Measurements from ENCODE around the gene COMT. TPM values are rescaled to one million over a fixed set of nuclear protein-coding genes. Genes with fewer than 3 reads are reported as not detected.
"Not testable (repeated sequence)": the region's sequence is repeated elsewhere in the genome, so short reads cannot be mapped to it uniquely, and the experiment has no call there.

The COMT gene
- total RNA-seq, 5 donors from 2014 or later (not counting 1 experiment from before 2014, with no cell fraction given), result 30.6 to 53.1 (median 50.5) TPM

DNA sequence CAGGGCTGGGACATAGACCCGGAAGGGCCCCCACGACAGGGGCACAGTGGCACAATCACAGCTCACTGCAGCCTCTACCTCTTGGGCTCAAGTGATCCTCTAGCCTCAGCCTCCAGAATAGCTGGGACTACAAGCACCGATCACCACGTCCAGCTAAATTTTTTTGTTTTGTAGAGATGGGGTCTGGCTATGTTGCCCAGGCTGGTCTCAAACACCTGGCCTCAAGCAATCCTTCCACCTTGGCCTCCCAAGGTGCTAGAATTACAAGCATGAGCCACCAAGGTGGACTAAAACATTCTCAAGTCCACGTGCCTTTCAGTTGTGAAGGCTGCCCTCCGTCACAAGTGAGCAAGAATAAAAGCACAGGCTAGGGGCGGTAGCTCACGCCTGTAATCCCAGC is 10.1 kb upstream of the COMT start:
- DNase-seq (no peak), ATAC-seq (replicated peaks in 1 of 4) (no peak)
- Histone ChIP-seq H3K4me1 (ENCODE audit: control insufficient read depth in 1 of 2, extremely low read depth in 1 of 2, insufficient read depth in 2 of 2, low read length in 2 of 2) (no peaks in the 10 kb centered on the region), H3K27ac (ENCODE audit: low read length) (no peak overlapping the region), H3K4me3 (ENCODE audit: control insufficient read depth in 1 of 2, extremely low read depth in 1 of 2, low read length in 1 of 2) (no peak overlapping the region), H3K9me3 (no peaks in the 10 kb centered on the region), H3K27me3 (replicated peaks in 1 of 2; ENCODE audit: control insufficient read depth in 2 of 2, extremely low read depth in 1 of 2, insufficient read depth in 2 of 2, low read length in 1 of 2) (no peaks in the 10 kb centered on the region), H3K36me3 (ENCODE audit: control insufficient read depth in 2 of 2, extremely low read depth in 1 of 2, insufficient read depth in 1 of 2, low read length in 1 of 2) (peaks cover 0 to 4% of the 10 kb centered on the region in 2 donors)
- Mint-ChIP-seq H3K36me3 (peaks cover 18% of the 10 kb centered on the region), H3K4me3 (no peak overlapping the region), H3K4me1 (peaks cover 0 to 3% (median 2%) of the 10 kb centered on the region in 3 donors), H3K27me3 (no peaks in the 10 kb centered on the region), H3K9me3 (peaks cover 4 to 14% (median 12%) of the 10 kb centered on the region in 3 donors), H3K27ac (no peak overlapping the region)
- POLR2A ChIA-PET, result interaction anchor here in 1 of 2 donors (0.7 kb wide), 1 partner anchor 1017 kb away, joined by 13 read pairs; no protein-coding TSS in a partner anchor
- CTCF ChIA-PET, result no interaction called here
- WGBS (ENCODE audit: insufficient coverage), result 91% methylated on average over 5 of the region's 8 CpGs

DNA sequence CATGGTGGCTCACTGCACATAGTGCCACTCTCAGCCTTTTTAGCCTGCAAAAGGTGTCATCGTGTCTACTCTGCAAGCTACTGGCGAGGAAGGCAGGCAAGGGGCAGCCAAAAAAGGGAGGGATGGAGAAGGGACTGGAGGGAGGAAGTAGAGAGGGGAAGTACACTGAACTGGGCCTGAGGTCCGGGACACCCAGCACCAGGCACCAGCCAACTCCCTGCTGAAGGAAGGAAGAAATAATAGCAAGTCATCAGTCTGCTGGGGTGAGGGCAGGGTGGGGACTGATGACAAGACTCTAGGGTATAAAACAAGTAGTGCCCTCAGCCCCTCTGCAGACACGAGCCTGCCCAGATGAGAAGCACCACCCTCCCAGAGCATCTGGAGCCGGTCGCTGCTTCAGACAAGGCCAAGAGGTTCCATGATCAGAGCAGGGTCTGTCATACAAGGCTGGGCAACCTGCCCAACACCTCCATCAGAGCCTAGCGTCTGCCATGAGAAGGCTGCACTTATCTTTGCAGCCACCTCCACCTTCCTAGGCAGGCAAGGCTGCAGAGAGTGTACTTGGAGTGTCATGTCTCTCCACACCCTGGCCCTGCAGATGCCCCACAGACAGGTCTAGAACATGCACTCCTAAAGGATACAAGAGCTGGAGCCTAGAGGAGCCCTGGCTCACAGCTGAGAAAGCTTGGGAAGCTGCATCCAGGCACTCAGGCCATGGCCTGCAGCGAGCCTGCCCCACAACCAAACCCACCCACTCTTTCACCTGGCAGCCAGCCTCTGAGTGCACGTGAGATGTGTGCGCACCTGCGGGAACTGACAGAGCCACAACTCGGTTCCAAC is 9.0 kb upstream of the COMT start:
- 61% methylated on average over 7 of the region's 12 CpGs for WGBS (ENCODE audit: insufficient coverage)

DNA sequence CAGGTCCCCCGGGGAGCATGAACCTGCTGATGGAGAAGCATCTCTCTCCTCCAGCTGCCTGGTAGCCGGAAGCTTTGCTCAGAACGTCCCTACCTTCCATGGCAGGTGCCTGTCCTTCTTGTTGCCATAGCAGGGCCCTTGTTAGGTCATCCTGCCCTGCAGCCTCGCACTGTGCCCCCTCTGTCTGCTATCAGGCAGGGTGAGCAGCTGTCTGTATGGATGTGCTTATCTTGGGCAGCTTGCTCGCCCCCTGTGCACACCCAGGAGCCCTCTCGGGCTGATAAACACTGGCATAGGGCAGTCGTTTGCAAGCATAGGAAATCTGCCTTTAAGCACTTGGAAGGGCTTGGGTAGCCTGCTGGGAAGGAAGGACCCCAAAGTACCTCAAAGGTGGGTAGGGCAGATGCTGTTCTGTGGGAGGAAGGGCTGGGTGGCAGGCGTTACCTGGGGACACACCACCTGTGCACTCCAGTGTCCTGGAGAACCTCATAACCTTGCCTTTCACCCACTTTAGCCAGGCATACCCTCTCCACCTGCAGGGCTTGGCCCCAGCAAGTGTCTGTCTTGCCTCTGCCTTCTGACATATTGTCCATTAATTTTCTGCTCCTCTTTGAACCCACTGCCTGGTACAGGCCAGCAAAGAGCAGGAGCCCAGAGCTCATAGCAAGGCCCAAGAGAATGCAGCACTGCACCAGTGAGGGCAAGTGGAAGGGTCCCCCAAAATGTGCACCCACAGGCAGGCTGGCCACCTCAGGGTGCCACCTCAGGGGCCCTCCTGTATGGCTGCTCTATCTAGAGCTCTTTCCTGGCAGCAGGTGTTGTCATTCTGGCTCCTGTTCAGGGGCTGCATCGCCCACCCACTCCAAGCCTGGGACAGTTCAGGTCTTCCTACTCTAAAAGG is 8.0 kb upstream of the COMT start:
- Mint-ChIP-seq H3K9me3 (peaks cover 9 to 20% (median 17%) of the 10 kb centered on the region in 3 donors), H3K27ac (no peak overlapping the region), H3K4me1 (peaks cover 0 to 6% (median 3%) of the 10 kb centered on the region in 3 donors), H3K36me3 (peaks cover 31% of the 10 kb centered on the region), H3K4me3 (no peak overlapping the region), H3K27me3 (no peaks in the 10 kb centered on the region)
- 96% methylated on average over 4 of the region's 9 CpGs for WGBS (ENCODE audit: insufficient coverage)
- H3K4me3 ChIP-seq (ENCODE audit: control insufficient read depth in 1 of 2, extremely low read depth in 1 of 2, low read length in 1 of 2), result no peak overlapping the region
- no peaks in the 10 kb centered on the region for H3K27me3 ChIP-seq (replicated peaks in 1 of 2; ENCODE audit: control insufficient read depth in 2 of 2, extremely low read depth in 1 of 2, insufficient read depth in 2 of 2, low read length in 1 of 2)
- POLR2A ChIA-PET, result no interaction called here
- ATAC-seq (replicated peaks in 1 of 4) (no peak), DNase-seq (no peak)
- CTCF ChIA-PET, result no interaction called here
- H3K4me1 ChIP-seq (ENCODE audit: control insufficient read depth in 1 of 2, extremely low read depth in 1 of 2, insufficient read depth in 2 of 2, low read length in 2 of 2), result no peaks in the 10 kb centered on the region
- peaks cover 2 to 8% of the 10 kb centered on the region in 2 donors for H3K36me3 ChIP-seq (ENCODE audit: control insufficient read depth in 2 of 2, extremely low read depth in 1 of 2, insufficient read depth in 1 of 2, low read length in 1 of 2)
- H3K9me3 ChIP-seq, result no peaks in the 10 kb centered on the region
- H3K27ac ChIP-seq (ENCODE audit: low read length), result no peak overlapping the region

More for the DNA sequence above, 9.0 kb upstream of the COMT start:
- no peak overlapping the region for H3K4me3 Mint-ChIP-seq
- H3K9me3 Mint-ChIP-seq, result peaks cover 9 to 18% (median 17%) of the 10 kb centered on the region in 3 donors
- H3K36me3 Mint-ChIP-seq, result peaks cover 29% of the 10 kb centered on the region
- H3K36me3 ChIP-seq (ENCODE audit: control insufficient read depth in 2 of 2, extremely low read depth in 1 of 2, insufficient read depth in 1 of 2, low read length in 1 of 2), result peaks cover 2 to 8% of the 10 kb centered on the region in 2 donors
- no peak overlapping the region for H3K4me3 ChIP-seq (ENCODE audit: control insufficient read depth in 1 of 2, extremely low read depth in 1 of 2, low read length in 1 of 2)
- H3K4me1 Mint-ChIP-seq, result peaks cover 0 to 6% (median 3%) of the 10 kb centered on the region in 3 donors
- no peak overlapping the region for H3K27ac Mint-ChIP-seq
- no peaks in the 10 kb centered on the region for H3K27me3 Mint-ChIP-seq
- ChIA-PET POLR2A (no interaction called here), CTCF (interaction anchor here in 1 of 2 donors (0.6 kb wide), 1 partner anchor 16 kb away, joined by 3 read pairs; no protein-coding TSS in a partner anchor)
- DNase-seq (no peak), ATAC-seq (replicated peaks in 1 of 4) (no peak)
- no peak overlapping the region for H3K27ac ChIP-seq (ENCODE audit: low read length)
- H3K27me3 ChIP-seq (replicated peaks in 1 of 2; ENCODE audit: control insufficient read depth in 2 of 2, extremely low read depth in 1 of 2, insufficient read depth in 2 of 2, low read length in 1 of 2), result no peaks in the 10 kb centered on the region
- no peaks in the 10 kb centered on the region for H3K4me1 ChIP-seq (ENCODE audit: control insufficient read depth in 1 of 2, extremely low read depth in 1 of 2, insufficient read depth in 2 of 2, low read length in 2 of 2)
- no peaks in the 10 kb centered on the region for H3K9me3 ChIP-seq

DNA sequence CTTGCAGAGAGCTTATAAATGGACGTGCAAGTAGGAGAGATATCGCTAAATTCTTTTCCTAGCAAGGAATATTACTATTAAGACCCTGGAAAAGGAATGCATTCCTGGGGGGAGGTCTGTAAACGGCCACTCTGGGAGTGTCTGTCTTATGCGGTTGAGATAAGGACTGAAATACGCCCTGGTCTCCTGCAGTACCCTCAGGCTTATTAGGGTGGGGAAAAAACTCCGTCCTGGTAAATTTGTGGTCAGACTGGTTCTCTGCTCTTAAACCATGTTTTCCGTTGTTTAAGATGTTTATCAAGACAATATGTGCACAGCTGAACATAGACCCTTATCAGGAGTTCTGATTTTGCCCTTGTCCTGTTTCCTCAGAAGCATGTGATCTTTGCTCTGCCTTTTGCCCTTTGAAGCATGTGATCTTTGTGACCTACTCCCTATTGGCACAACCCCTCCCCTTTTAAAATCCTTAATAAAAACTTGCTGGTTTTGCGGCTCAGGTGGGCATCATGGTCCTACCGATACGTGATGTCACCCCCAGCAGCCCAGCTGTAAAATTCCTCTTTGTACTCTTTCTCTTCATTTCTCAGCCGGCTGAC is 6.4 kb upstream of the COMT start:
- H3K4me3 Mint-ChIP-seq; H3K27me3 ChIP-seq (replicated peaks in 1 of 2; ENCODE audit: control insufficient read depth in 2 of 2, extremely low read depth in 1 of 2, insufficient read depth in 2 of 2, low read length in 1 of 2); H3K4me1 ChIP-seq (ENCODE audit: control insufficient read depth in 1 of 2, extremely low read depth in 1 of 2, insufficient read depth in 2 of 2, low read length in 2 of 2); ATAC-seq (replicated peaks in 1 of 4); DNase-seq; CTCF ChIA-PET; H3K27ac Mint-ChIP-seq; H3K4me3 ChIP-seq (ENCODE audit: control insufficient read depth in 1 of 2, extremely low read depth in 1 of 2, low read length in 1 of 2); POLR2A ChIA-PET; H3K9me3 ChIP-seq; H3K27ac ChIP-seq (ENCODE audit: low read length); H3K36me3 ChIP-seq (ENCODE audit: control insufficient read depth in 2 of 2, extremely low read depth in 1 of 2, insufficient read depth in 1 of 2, low read length in 1 of 2); H3K27me3 Mint-ChIP-seq: not testable (repeated sequence)
- Mint-ChIP-seq H3K9me3 (peaks cover 9 to 20% (median 17%) of the 10 kb centered on the region in 3 donors), H3K4me1 (peaks cover 1 to 12% (median 6%) of the 10 kb centered on the region in 3 donors), H3K36me3 (peaks cover 31% of the 10 kb centered on the region)
- WGBS (ENCODE audit: insufficient coverage), result 95% methylated on average over 5 of the region's 11 CpGs

DNA sequence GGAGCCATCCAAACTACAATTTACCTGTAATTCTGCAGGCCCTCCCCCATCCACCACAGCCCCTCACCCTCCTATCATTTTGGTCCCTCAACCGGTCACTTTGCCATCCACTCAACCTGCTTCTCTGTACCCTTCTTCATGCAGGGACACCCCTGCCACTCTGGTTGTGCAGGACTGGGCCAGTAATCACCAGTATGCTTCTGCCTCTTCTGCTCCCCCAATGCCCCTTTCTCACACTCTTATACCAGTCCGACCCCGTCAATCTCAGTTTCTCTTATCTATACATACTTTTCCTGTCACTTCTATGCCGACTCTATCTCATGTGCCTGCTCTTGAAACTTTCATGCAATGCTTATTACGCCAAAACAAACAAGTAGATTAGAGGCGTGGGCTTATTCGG is 5.1 kb upstream of the COMT start:
- H3K27me3 Mint-ChIP-seq, result no peaks in the 10 kb centered on the region
- no peak overlapping the region for H3K4me3 Mint-ChIP-seq
- H3K27ac Mint-ChIP-seq, result no peak overlapping the region
- peaks cover 12 to 19% (median 16%) of the 10 kb centered on the region in 3 donors for H3K4me1 Mint-ChIP-seq
- H3K36me3 ChIP-seq (ENCODE audit: control insufficient read depth in 2 of 2, extremely low read depth in 1 of 2, insufficient read depth in 1 of 2, low read length in 1 of 2), result peaks cover 2 to 4% of the 10 kb centered on the region in 2 donors
- ATAC-seq (replicated peaks in 1 of 4) (no peak), DNase-seq (no peak)
- peaks cover 31% of the 10 kb centered on the region for H3K36me3 Mint-ChIP-seq
- H3K4me1 ChIP-seq (ENCODE audit: control insufficient read depth in 1 of 2, extremely low read depth in 1 of 2, insufficient read depth in 2 of 2, low read length in 2 of 2), result peaks cover 0 to 10% of the 10 kb centered on the region in 2 experiments
- peaks cover 9 to 20% (median 17%) of the 10 kb centered on the region in 3 donors for H3K9me3 Mint-ChIP-seq
- H3K27me3 ChIP-seq (replicated peaks in 1 of 2; ENCODE audit: control insufficient read depth in 2 of 2, extremely low read depth in 1 of 2, insufficient read depth in 2 of 2, low read length in 1 of 2), result peaks cover 0 to 2% of the 10 kb centered on the region in 2 experiments
- POLR2A ChIA-PET, result no interaction called here
- 97% methylated on average over 7 of the region's 7 CpGs for WGBS (ENCODE audit: insufficient coverage)
- no peak overlapping the region for H3K27ac ChIP-seq (ENCODE audit: low read length)
- CTCF ChIA-PET, result no interaction called here
- H3K4me3 ChIP-seq (ENCODE audit: control insufficient read depth in 1 of 2, extremely low read depth in 1 of 2, low read length in 1 of 2), result no peak overlapping the region
- H3K9me3 ChIP-seq, result no peaks in the 10 kb centered on the region

Measured in T-cell (primary cell).